HepG2 (cell line): Measurements from ENCODE around the gene BAHCC1. TPM values are rescaled to one million over a fixed set of nuclear protein-coding genes. Genes with fewer than 3 reads are reported as not detected.

Source experiments
- AKAP8 ChIP-seq: sonication (generic); formaldehyde crosslinking; IDR thresholded peaks from 2 replicates; pipeline ENCODE4 v1.5.1; 2020; ENCODE audit warnings: mild to moderate bottlenecking, missing genetic modification reagents
- ARID4A ChIP-seq: sonication (generic); formaldehyde crosslinking; IDR thresholded peaks from 2 replicates; pipeline ENCODE4 v1.5.0; 2020; ENCODE audit warnings: mild to moderate bottlenecking, missing genetic modification reagents, borderline replicate concordance
- EHMT2 ChIP-seq: fragments of 200-600 bp; sonication (generic); IDR thresholded peaks from 2 replicates; pipeline ENCODE4 v1.7.0; 2017; ENCODE audit warnings: antibody characterized with exemption, low read depth, low read length, borderline replicate concordance
- ELF4 ChIP-seq: sonication (generic); formaldehyde crosslinking; IDR thresholded peaks from 2 replicates; pipeline ENCODE4 v1.5.0; 2020; ENCODE audit warnings: missing genetic modification reagents, mild to moderate bottlenecking, moderate library complexity, borderline replicate concordance
- MBNL3 ChIP-seq: fragments of 250-450 bp; sonication (Bioruptor Pico); conservative IDR thresholded peaks from 2 replicates; pipeline ENCODE4 v1.8.0; 2022; ENCODE audit warnings: mild to moderate bottlenecking, inconsistent platforms
- POLR2G ChIP-seq: fragments of 200-400 bp; formaldehyde crosslinking; IDR thresholded peaks from 2 replicates; pipeline ENCODE4 v1.6.1; 2018; ENCODE audit warnings: mild to moderate bottlenecking, low read depth, low read length, moderate library complexity
- SAP130 ChIP-seq: IDR thresholded peaks from 2 replicates; pipeline ENCODE4 v1.6.1; 2016; ENCODE audit warnings: low read depth
- SCMH1 ChIP-seq: sonication (generic); formaldehyde crosslinking; IDR thresholded peaks from 2 replicates; pipeline ENCODE4 v1.9.0; 2021; ENCODE audit warnings: missing genetic modification reagents, mild to moderate bottlenecking, borderline replicate concordance
- SNAPC4 ChIP-seq: sonication (generic); formaldehyde crosslinking; IDR thresholded peaks from 2 replicates; pipeline ENCODE4 v1.4.0; 2020; ENCODE audit warnings: mild to moderate bottlenecking, missing genetic modification reagents
- STAT5B ChIP-seq: sonication (generic); formaldehyde crosslinking; IDR thresholded peaks from 2 replicates; pipeline ENCODE4 v1.4.0; 2020; ENCODE audit warnings: missing genetic modification reagents
- ZEB1 ChIP-seq: IDR thresholded peaks from 2 replicates; pipeline ENCODE4 v1.6.1; 2012; ENCODE audit warnings: mild to moderate bottlenecking, low read depth, inconsistent platforms; ENCODE audit not compliant: insufficient replicate concordance
- ZNF101 ChIP-seq: sonication (generic); formaldehyde crosslinking; IDR thresholded peaks from 2 replicates; pipeline ENCODE4 v1.4.0; 2020; ENCODE audit warnings: mild to moderate bottlenecking, low read depth, missing genetic modification reagents, borderline replicate concordance
- ZNF557 ChIP-seq: sonication (generic); formaldehyde crosslinking; IDR thresholded peaks from 2 replicates; pipeline ENCODE4 v1.4.0; 2020; ENCODE audit warnings: missing genetic modification reagents
- ZNF605 ChIP-seq: sonication (generic); formaldehyde crosslinking; IDR thresholded peaks from 2 replicates; pipeline ENCODE4 v1.8.0; 2022; ENCODE audit warnings: mild to moderate bottlenecking, missing genetic modification reagents
- ZNF687 ChIP-seq: sonication (generic); formaldehyde crosslinking; IDR thresholded peaks from 2 replicates; pipeline ENCODE4 v1.5.1; 2020; ENCODE audit warnings: mild to moderate bottlenecking, missing genetic modification reagents, moderate library complexity
- polyA plus RNA-seq, 8 experiments: library from polyadenylated mRNA; depleted of rRNA in 3 of 8; stranded (reverse) in 7 of 8; unstranded in 1 of 8; fragments of >200 nt; fragmentation: Illumina TruSeq in 4 of 8; extraction: Trizol in 4 of 8; gene quantifications; 2 replicates each; pipeline versions ENCODE4 v1.2.1 to v1.2.3, GENCODE V29; 2011 to 2016; ENCODE audit warnings: low read depth in 4 of 8, missing spikeins in 1 of 8, mixed read lengths in 1 of 8; ENCODE audit not compliant: insufficient read depth in 1 of 8
- total RNA-seq, 5 experiments: library from RNA; depleted of rRNA; stranded (reverse); fragments of >200 nt; fragmentation: Illumina TruSeq; extraction: Trizol; gene quantifications; 2 replicates each; pipeline ENCODE4 v1.2.3, GENCODE V29; 2016; ENCODE audit warnings: low read depth in 1 of 5

BAHCC1 gene
- total and polyA plus RNA-seq, 2 of the 13 experiments (the other 11 are each of a cell fraction or from before 2014, with no cell fraction given): 1.4 to 1.7 TPM

- TF ChIP-seq ARID4A (CRISPR knock-in tag) (no peak), MBNL3 (CRISPR knock-in tag) (no peak), POLR2G (peak; percentile 69), STAT5B (CRISPR knock-in tag) (no peak), SCMH1 (CRISPR knock-in tag) (no peak), EHMT2 (no peak), SAP130 (peak; percentile 44; the same call in 1 of the 2 replicates), ZNF605 (CRISPR knock-in tag) (no peak), ZNF687 (peak; percentile 54), AKAP8 (CRISPR knock-in tag) (0 out of 2 replicates have a peak, but pooled peaks have one; percentile 18), ZEB1 (no peak), ZNF101 (CRISPR knock-in tag) (no peak), ZNF557 (CRISPR knock-in tag) (no peak), SNAPC4 (CRISPR knock-in tag) (no peak), ELF4 (CRISPR knock-in tag) (no peak)
These were observed 6.5 kb upstream of the BAHCC1 start (continued) for GRCh38 chr17:81388612-81389367.
